Smooth muscle cell (in vitro differentiated cells): Measurements from ENCODE around the gene MEF2D. TPM values are rescaled to one million over a fixed set of nuclear protein-coding genes. Genes with fewer than 3 reads are reported as not detected.

ENCODE experiments used
- DNase-seq: peaks from one replicate; lab custom pipeline; 2025; ENCODE audit not compliant: unreplicated experiment; lab: John Stamatoyannopoulos, UW
- H2AFZ ChIP-seq: fragments of 200-600 bp; sonication (generic); 2 replicates; pipeline ENCODE4 v1.6.0; 2016; ENCODE audit warnings: antibody characterized with exemption, low read depth, mild to moderate bottlenecking
- H3F3A ChIP-seq: fragments of 200-600 bp; sonication (generic); 2 replicates; pipeline ENCODE4 v1.6.0; 2017; ENCODE audit warnings: antibody characterized with exemption, low read depth
- H3K27ac ChIP-seq: fragments of 200-600 bp; sonication (generic); 2 replicates; pipeline ENCODE4 v1.5.1; 2016; ENCODE audit warnings: low read depth, mild to moderate bottlenecking
- H3K27me3 ChIP-seq: fragments of 200-600 bp; sonication (generic); 2 replicates; pipeline ENCODE4 v1.6.1; 2016; ENCODE audit warnings: low read depth, mild to moderate bottlenecking
- H3K36me3 ChIP-seq: fragments of 200-600 bp; sonication (generic); 2 replicates; pipeline ENCODE4 v1.5.1; 2016; ENCODE audit warnings: low read depth
- H3K4me1 ChIP-seq: fragments of 200-600 bp; sonication (generic); 2 replicates; pipeline ENCODE4 v1.5.1; 2016; ENCODE audit warnings: low read depth
- H3K4me2 ChIP-seq: fragments of 200-600 bp; sonication (generic); 2 replicates; pipeline ENCODE4 v1.6.0; 2016; ENCODE audit warnings: mild to moderate bottlenecking
- H3K4me3 ChIP-seq: fragments of 200-600 bp; sonication (generic); 2 replicates; pipeline ENCODE4 v1.5.1; 2016; ENCODE audit warnings: mild to moderate bottlenecking
- H3K79me2 ChIP-seq: fragments of 200-600 bp; sonication (generic); 2 replicates; pipeline ENCODE4 v1.6.0; 2016; ENCODE audit warnings: low read depth, mild to moderate bottlenecking
- H3K9ac ChIP-seq: fragments of 200-600 bp; sonication (generic); 2 replicates; pipeline ENCODE4 v1.6.0; 2016; ENCODE audit warnings: low read depth
- H3K9me3 ChIP-seq: fragments of 200-600 bp; sonication (generic); replicated peaks from 2 replicates; pipeline ENCODE4 v1.5.1; 2016; ENCODE audit warnings: low read depth
- H4K20me1 ChIP-seq: fragments of 200-600 bp; sonication (generic); 2 replicates; pipeline ENCODE4 v1.6.0; 2016; ENCODE audit warnings: low read depth
- CTCF ChIP-seq: fragments of 200-600 bp; sonication (generic); IDR thresholded peaks from 2 replicates; pipeline ENCODE4 v1.5.1; 2017; ENCODE audit warnings: borderline replicate concordance, mild to moderate bottlenecking, antibody characterized with exemption; ENCODE audit not compliant: insufficient read depth, poor library complexity, severe bottlenecking
- WGBS: methylation state at CpG from one replicate; pipeline ENCODE4 v1.1.7; 2016; ENCODE audit warnings: low lambda C conversion rate; 5-methylcytosine and 5-hydroxymethylcytosine counted together
- polyA plus RNA-seq: library from polyadenylated mRNA; unstranded; fragments of >200 nt; fragmentation: Nextera tagmentation; extraction: Ambion mirVana; gene quantifications from 2 replicates; pipeline ENCODE4 v1.2.1, GENCODE V29; 2016
- total RNA-seq: library from RNA; depleted of rRNA; stranded (reverse); fragments of >200 nt; gene quantifications from 2 replicates; pipeline ENCODE4 v1.2.3, GENCODE V29; 2014

The MEF2D gene
- total and polyA plus RNA-seq, 2 experiments from 2014 or later, result 23.2 to 45.6 TPM

GRCh38 chr1:156510709-156511108 lies 10.1 kb upstream of the MEF2D start:
- Histone ChIP-seq H3K79me2 (no peaks in the 10 kb centered on the region), H3K27ac (no peak overlapping the region), H3K36me3 (no peaks in the 10 kb centered on the region), H3K4me3 (no peak overlapping the region), H3K9me3 (no peaks in the 10 kb centered on the region), H2AFZ (no peak overlapping the region), H4K20me1 (no peaks in the 10 kb centered on the region), H3F3A (no peaks in the 10 kb centered on the region), H3K9ac (no peak overlapping the region), H3K4me1 (no peaks in the 10 kb centered on the region), H3K4me2 (no peak overlapping the region), H3K27me3 (no peaks in the 10 kb centered on the region)
- no peak for TF ChIP-seq CTCF
- WGBS, result 85% methylated on average over 13 of the region's 13 CpGs
- no peak for DNase-seq

GRCh38 chr1:156509424-156510034 lies 9.0 kb upstream of the MEF2D start:
- Histone ChIP-seq H3K36me3 (no peaks in the 10 kb centered on the region), H3K27ac (no peak overlapping the region), H3F3A (peaks cover 4% of the 10 kb centered on the region), H3K9ac (no peak overlapping the region), H3K27me3 (no peaks in the 10 kb centered on the region), H3K79me2 (no peaks in the 10 kb centered on the region), H3K4me3 (no peak overlapping the region), H4K20me1 (no peaks in the 10 kb centered on the region), H2AFZ (no peak overlapping the region), H3K4me2 (no peak overlapping the region), H3K4me1 (peaks cover 4% of the 10 kb centered on the region), H3K9me3 (no peaks in the 10 kb centered on the region)
- TF ChIP-seq CTCF, result no peak
- WGBS, result 81% methylated on average over 9 of the region's 9 CpGs
- no peak for DNase-seq

- Histone ChIP-seq H3K27me3 (no peaks in the 10 kb centered on the region), H4K20me1 (no peaks in the 10 kb centered on the region), H3K4me2 (no peak overlapping the region), H3F3A (peaks cover 11% of the 10 kb centered on the region), H3K36me3 (no peaks in the 10 kb centered on the region), H3K4me3 (no peak overlapping the region), H3K9me3 (no peaks in the 10 kb centered on the region), H3K79me2 (no peaks in the 10 kb centered on the region), H2AFZ (no peak overlapping the region), H3K4me1 (peaks cover 10% of the 10 kb centered on the region), H3K27ac (no peak overlapping the region), H3K9ac (no peak overlapping the region)
- no peak for TF ChIP-seq CTCF
- WGBS, result 89% methylated on average over 2 of the region's 2 CpGs
- DNase-seq, result no peak
These were observed 8.3 kb upstream of the MEF2D start for GRCh38 chr1:156508955-156509234.

- H3K36me3 ChIP-seq, result no peaks in the 10 kb centered on the region
- H3K4me2 ChIP-seq, result no peak overlapping the region
- no peak overlapping the region for H3K4me3 ChIP-seq
- peaks cover 15% of the 10 kb centered on the region for H3K4me1 ChIP-seq
- no peaks in the 10 kb centered on the region for H3K27me3 ChIP-seq
- H3K27ac ChIP-seq, result no peak overlapping the region
- 90% methylated on average over 7 of the region's 7 CpGs for WGBS
- no peaks in the 10 kb centered on the region for H3K9me3 ChIP-seq
- no peak for TF ChIP-seq CTCF
- DNase-seq, result no peak
- peaks cover 15% of the 10 kb centered on the region for H3F3A ChIP-seq
- H3K9ac ChIP-seq, result no peak overlapping the region
- H2AFZ ChIP-seq, result no peak overlapping the region
- no peaks in the 10 kb centered on the region for H3K79me2 ChIP-seq
- no peaks in the 10 kb centered on the region for H4K20me1 ChIP-seq
These were observed 7.8 kb upstream of the MEF2D start for GRCh38 chr1:156508205-156508954.
